Activated CD4-positive, CD25-positive, alpha-beta regulatory T cell treated with anti-CD3 and anti-CD28 coated beads, Interleukin-2, amount 50 U/mL, for 24 hours (primary cell): ENCODE data around the gene HSBP1.

Source experiments
- ATAC-seq, 2 donors: fragments of 150-1000 bp; cut with Tn5 transposase; one replicate each; pipeline ENCODE4 v1.10.0; 2021; ENCODE audit warnings: mild to moderate bottlenecking in 1 of 2, moderate library complexity in 1 of 2

HSBP1 gene

GRCh38 chr16:83804366-83804765 is 3.4 kb upstream of the HSBP1 start:
- ATAC-seq: no peak

DNA sequence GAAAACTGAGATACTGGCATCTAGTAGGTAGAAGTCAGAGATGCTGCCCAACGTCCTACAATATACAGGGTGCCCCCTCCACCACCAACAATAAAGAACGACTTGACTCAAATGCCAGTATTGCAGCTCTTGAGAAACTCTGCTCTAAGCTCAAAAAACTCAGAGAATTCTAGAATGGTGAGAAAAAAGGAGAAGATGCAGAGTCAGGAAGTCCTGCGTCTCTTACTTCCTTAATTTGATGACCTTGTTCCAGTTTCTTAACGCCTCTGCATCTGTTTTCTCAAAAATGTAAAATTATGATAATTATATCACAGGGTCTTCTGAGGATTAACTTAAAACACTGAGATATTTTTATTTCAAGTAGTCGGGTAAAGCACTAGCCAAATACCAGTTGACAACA is 1.7 kb upstream of the HSBP1 start:
- no peak for ATAC-seq

DNA sequence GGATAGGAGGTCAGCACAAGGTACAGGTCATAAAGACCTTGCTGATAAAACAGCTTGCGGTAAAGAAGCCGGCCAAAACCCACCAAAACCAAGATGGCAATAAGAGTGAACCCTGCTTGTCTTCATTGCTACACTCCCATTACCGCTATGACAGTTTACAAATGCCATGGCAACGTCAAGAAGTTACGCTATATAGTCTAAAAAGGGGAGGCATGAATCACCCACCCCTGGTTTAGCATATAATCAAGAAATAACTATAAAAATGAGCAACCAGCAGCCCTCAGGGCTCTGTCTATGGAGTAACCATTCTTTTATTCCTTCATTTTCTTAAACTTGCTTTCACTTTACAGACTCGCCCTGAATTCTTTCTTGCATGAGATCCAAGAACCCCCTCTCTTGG is 1.0 kb upstream of the HSBP1 start:
- ATAC-seq: no peak

GRCh38 chr16:83807327-83807709 is 460 bp upstream of the HSBP1 start:
- ATAC-seq: peak in 1 of 2 donors; percentile 2

DNA sequence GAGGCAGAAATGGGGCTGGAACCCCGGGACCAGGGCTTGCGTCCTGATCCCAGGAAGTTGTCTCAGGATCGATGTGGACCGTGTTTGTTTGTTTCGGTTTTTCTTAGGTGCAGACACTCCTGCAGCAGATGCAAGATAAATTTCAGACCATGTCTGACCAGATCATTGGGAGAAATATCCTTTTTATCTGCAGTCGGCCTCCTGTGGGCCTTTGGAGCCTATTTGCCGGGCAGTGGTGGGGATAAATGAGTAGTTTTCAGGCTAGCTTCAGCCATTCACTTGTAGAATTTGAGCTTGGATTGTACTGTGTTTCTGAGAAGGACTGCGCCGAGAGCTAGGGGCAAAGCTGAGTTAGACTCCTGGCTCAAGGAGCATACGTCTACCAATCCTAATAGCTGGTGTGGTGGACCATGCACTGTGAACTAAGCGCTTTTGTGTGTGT is 816 bp downstream of the HSBP1 start:
- no peak for ATAC-seq

DNA sequence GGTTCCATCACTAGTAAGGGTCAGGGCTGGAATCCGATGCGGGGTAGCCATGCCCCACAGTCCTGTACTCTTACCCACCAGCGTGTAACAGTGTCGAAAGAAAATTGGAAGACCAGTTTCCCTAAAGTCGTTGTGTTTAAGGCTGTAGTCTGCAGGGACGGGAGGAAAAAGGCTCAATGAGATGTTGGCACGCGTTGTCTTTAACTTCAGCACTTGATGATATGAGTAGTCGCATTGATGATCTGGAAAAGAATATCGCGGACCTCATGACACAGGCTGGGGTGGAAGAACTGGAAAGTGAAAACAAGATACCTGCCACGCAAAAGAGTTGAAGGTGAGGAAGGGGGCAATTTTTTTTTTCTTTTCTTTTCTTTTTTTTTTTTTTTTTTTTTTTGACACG is 1.3 kb downstream of the HSBP1 start:
- no peak for ATAC-seq

DNA sequence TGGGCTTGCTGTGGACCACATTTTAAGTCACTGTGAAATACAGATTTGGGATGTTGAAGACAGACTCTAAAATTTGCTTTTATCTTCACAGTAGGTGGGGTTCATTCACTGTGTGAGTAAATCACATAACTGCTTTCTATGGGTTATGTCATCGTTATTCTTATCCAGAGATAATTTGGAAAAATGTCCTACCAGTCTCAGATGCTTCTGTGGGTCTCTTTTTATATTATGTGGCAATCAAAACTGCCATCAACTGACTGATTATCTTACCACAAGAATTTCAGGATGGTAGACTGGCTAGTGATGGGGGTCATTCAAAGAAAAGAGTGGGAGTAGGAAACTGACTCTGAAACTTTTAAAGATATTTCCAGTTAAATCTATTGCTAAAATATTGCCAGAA is 3.1 kb downstream of the HSBP1 start:
- no peak for ATAC-seq

DNA sequence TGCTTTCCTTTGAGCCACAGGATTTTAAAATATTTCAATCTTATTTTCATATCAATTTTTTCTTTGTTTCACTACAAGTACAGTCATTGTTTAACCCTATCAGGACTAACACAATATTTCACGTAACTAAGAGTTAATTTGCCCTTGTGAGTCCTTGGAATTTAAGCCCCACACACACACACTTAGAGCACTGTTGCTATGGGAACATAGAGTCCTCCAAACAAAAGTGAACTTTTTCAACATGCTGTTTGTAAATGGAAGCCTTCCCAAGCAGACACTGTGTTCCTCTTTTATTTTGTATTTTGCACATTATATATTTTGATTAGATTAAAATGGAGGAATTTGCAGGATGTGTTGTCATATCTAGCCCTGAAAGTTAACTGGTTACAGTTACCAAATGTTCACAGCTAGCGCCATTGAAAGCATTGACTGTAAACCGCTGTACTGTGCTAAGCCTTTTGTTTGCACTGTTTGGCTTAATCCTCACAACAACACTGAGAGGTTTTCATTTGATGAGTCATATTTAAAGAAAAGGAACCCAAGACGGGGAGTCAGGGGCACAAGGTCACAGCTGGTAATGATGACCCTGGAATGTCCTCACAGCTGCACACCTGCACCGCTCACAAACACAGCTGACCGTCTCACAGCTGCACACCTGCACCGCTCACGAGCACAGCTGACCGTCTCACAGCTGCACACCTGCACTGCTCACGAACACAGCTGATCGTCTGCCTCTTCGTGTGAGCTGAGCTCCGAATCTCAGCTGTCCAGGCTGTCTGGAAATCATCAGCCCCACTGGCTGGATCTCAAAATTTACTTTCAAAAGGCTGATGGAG is 6.3 kb downstream of the HSBP1 start:
- no peak for ATAC-seq

DNA sequence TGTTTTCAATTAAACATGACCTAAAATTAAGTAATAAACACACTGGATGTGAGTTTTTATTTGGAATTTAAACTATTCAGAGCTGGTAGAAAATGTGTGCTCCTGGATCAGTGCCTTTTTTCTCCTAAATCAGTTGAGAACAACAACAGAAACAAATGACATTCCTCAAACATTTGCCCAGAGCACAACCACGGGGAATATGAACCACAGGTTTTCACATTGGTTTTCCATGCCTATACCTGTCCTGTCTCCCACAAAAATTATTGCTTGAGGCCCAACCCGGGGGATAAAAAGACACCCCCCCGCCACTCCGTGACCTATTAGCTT is 6.8 kb downstream of the HSBP1 start:
- ATAC-seq: no peak

DNA sequence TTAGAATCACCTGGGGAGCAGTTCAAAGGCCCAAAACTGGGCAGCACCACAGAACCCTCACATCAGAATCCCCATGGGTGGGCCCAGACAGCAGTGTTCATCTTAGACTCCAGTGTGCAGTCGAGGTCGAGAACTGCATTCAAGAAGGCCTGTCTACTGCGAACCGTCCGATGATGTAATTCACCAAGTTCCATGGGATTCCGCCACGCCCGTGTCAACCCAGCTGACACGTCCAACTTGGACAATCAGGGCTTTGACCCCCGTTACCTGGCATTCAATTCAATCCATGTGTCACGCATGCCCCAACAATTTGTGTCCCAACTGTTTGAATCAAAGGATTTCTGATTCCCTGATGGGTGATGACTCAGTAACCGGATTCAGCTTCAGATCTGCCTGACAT is 9.2 kb downstream of the HSBP1 start:
- ATAC-seq: no peak

DNA sequence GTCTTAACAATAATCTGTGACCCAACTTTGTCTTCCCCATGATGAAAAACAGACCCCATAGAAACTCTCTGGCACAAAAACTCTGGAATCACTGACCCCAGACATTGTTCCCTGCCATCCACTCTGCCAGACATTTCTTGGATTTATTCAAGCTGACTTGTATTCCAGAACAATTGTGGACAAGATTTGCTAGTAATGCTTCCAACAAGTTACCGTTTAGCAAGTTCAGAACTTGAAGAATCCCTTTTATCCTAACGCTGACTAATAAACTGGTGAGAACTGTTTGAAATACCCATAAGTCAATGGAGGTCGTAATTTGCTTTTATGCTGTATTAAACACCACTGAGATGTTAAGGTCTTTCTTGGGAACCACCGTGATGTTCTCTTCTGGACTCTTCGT is 10.5 kb downstream of the HSBP1 start:
- no peak for ATAC-seq

DNA sequence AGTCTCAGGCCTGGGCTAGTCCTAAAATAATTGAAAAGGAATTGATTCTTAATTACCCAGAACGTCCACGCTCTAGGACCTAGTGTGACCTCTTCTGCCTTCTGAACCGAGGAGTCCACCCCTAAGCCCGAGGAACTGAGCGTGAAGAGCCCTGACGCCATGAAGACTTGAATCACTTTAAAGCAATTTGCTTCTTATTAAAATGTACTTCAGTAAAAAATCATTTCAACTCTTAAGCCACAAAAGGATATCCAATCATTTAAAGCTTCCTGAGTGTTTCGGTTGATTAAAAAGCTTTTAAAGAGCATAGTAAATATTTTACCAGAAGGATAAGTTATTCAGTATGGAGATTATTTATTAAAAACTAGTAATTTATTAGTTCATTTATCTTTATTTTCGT is 11.6 kb downstream of the HSBP1 start:
- no peak for ATAC-seq

- ATAC-seq: peak; percentile 86 to 90
These were observed 18.6 kb downstream of the HSBP1 start for GRCh38 chr16:83826146-83826913.

DNA sequence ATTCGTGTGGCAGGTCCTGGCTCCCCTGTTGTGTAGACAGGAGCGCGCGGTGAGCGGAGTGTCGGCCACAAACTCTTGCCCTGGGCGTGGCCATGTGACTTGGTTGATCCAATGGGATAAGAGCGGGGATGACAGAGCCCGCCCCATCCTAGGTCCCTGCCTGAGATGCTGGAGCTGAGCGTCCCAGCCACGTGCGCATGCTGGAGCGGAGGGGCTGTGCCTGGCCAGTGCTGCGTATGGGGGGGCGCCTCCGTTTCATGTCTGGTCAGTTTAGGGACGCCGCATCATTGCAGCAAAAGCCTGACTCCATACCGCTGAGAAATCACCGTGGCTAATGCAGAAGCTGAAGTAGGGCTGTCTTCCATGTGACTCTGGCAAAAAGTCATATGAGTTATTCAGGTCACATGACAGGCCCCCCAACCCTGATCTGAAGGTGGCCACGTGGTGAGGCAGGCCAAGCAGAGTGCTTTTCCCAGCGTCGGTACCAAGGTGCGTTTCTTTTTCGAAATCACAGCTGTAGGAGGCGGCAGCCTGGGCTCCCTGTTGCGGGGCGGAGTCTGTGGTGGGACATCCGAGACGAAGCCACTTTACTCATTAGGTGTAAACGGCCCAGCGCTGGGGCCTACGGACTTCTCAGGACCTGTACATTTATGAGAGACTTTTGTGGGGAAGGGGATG is 22.5 kb downstream of the HSBP1 start:
- ATAC-seq: no peak

DNA sequence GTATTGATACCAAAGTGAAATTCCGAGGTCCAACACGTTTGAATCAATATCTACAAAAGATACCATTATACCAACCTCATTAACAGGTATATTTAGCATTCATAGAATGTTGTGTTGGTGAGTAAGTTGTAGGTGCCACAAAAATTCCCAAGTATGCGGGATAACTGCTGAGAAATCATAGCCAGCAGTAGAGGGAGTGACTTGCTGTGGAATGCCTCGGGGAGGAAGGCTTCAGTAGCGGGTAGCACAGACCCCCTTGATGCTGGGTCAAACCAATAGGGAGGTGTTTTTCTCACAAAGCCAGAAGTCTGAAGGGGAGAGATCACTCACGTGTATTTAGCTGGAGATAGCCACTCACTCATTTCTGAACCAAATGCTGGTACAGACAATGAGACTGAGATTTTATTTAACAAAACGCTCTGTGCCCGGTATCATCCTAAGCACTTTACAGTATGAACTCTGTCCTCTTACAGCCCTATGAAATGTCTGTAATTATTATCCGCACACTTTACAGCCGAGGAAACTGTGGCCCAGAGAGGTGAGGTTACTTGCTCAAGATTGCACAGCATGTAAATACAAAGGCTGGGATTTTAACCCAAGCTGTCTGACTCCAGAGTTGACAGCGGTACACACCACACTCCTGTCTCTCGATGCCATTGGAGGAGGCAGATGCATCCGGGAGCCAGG is 23.1 kb downstream of the HSBP1 start:
- no peak for ATAC-seq

- ATAC-seq: no peak
These were observed 23.7 kb downstream of the HSBP1 start for GRCh38 chr16:83831456-83831987.

DNA sequence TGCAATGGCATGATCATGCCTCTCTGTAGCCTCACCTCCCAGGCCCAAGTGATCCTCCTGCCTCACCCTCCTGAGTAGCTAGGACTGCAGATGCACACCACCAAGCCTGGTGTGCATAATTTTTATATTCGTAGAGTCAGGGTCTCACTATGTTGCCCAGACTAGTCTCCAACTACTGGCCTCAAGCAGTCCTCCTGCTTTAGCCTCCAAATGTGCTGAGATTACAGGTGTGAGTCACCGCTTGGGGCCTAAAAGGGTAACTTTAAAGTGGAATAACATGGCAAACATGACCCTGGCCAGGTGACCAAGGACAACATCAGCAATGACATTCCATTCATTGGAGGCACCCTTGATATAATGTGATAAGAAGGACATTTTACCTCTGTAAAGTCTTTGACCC is 26.1 kb downstream of the HSBP1 start:
- no peak for ATAC-seq

DNA sequence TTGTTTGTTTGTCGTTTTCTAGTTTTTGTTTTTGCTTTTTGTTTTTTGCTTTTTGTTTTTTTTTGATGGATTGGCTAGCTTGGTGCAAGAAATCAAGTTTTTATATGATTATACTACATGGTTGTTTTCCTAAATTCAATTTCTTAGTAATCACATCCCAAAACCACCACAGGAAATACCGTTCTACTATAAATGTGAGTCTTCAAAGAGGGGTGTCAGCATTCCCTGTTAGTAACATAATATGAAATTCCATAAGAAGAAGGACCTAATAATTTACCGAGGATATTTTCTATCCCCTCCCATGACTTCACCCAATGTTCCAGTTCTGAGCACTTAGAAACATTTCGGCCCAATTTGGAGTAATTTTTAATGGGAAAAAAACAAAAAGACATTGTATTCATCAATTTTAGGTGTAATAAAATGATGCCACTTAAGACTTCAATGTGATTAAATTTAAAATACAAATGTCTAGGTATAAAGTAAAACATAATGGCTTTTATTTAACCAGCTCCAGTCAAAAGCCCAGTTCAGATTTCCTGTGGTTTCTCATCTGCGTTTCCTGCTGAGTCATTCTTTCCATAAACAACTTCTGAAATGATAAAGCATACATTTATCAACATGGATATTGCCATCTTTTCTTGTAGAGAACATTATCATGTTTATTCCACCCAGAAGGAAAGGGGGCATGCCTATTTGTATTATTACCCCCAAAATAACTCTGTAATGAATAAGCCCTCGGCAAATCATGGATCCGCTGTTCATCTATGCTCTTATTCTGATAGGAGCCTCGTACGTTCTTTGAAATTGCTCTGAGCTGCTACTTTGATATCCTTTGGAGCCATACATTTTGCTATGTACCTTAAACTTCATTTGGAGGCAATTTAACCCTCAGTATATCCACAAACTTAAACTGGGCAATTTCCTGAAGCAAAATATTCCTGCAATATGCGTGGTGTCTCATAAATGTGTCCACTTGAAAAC is 28.1 kb downstream of the HSBP1 start:
- ATAC-seq: no peak

- no peak for ATAC-seq
These were observed 29.8 kb downstream of the HSBP1 start for GRCh38 chr16:83837566-83837965.

DNA sequence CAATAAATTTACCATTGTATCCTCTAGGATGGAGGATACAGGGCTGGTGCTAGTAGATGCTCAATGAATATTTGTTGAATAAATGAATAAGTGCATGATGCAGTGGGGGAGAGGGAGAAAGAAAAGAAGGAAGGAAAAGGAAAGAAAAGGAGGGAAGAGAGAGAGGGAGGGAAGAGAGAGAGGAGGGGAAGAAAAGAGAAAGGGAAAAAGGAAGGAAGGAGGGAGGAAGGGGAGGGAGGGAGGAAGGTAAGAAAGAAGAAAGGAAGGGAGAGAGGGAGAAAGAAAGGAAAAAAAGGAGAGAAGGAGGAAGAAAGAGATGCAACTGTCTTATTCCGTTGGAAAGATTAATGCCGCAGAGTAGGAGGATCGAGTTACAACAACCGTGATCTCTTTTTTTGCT is 30.4 kb downstream of the HSBP1 start:
- no peak for ATAC-seq

GRCh38 chr16:83839561-83839960 is 31.8 kb downstream of the HSBP1 start:
- no peak for ATAC-seq
